Measurements from ENCODE around the gene ZFYVE19. TPM values are rescaled to one million over a fixed set of nuclear protein-coding genes. Genes with fewer than 3 reads are reported as not detected.

ZFYVE19 gene
- total and polyA plus RNA-seq, 2 experiments from 2014 or later: 8.5 to 22.7 TPM

DNA sequence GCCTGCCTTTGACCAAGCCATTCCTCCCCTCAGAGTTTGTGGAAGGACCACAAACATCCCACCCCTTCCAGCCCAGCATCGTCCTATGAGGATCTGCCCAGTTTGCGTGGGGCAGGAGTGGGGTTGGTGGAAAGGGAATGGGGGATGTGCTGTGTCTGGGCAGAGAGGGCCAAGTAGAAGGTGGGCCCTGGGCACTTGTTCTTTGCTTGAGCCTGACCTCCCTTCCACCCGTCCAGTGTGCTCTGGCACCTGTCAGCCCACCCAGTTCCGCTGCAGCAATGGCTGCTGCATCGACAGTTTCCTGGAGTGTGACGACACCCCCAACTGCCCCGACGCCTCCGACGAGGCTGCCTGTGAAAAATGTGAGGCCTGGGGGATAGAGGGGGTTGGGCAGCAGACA is 47.3 kb downstream of the ZFYVE19 start:
- Histone ChIP-seq H3K9me2 (ENCODE audit: insufficient read depth) (no peaks in the 10 kb centered on the region), H3K4me3 (no peak overlapping the region), H3K4me2 (no peak overlapping the region), H3K79me2 (replicated peaks; ENCODE audit: insufficient read depth) (peaks cover 28% of the 10 kb centered on the region), H4K20me1 (replicated peaks; ENCODE audit: insufficient read depth) (peaks cover 12% of the 10 kb centered on the region), H2AFZ (no peak overlapping the region), H3F3A (replicated peaks; ENCODE audit: low read depth) (peaks cover 12% of the 10 kb centered on the region), H3K27me3 (ENCODE audit: insufficient read depth) (no peaks in the 10 kb centered on the region), H3K4me1 (ENCODE audit: insufficient read depth) (no peaks in the 10 kb centered on the region), H3K36me3 (ENCODE audit: insufficient read depth) (peaks cover 11% of the 10 kb centered on the region), H3K27ac (ENCODE audit: low read depth) (no peak overlapping the region)
- Mint-ChIP-seq H3K36me3 (ENCODE audit: low read depth) (peaks cover 76% of the 10 kb centered on the region), H3K4me1 (peaks cover 18% of the 10 kb centered on the region), H3K4me3 (no peak overlapping the region), H3K27ac (no peak overlapping the region), H3K9me3 (no peaks in the 10 kb centered on the region), H3K27me3 (ENCODE audit: insufficient read depth, low read depth, poor library complexity) (peaks cover 11% of the 10 kb centered on the region)
- no peak for DNase-seq (ENCODE audit: low spot score)
- ATAC-seq: no peak
- TF ChIP-seq NANOG (IDR thresholded peaks at IDR 0.05; ENCODE audit: borderline replicate concordance) (no peak), EZH2phosphoT487 (IDR thresholded peaks at IDR 0.05; ENCODE audit: unreplicated experiment) (no peak), ZNF331 (CRISPR knock-in tag; IDR thresholded peaks at IDR 0.05; ENCODE audit: low read depth) (no peak), ETS1 (IDR thresholded peaks at IDR 0.05) (no peak), EZH2 (IDR thresholded peaks at IDR 0.05; ENCODE audit: low read depth, unreplicated experiment) (no peak), JUNB (IDR thresholded peaks at IDR 0.05; ENCODE audit: unreplicated experiment) (no peak), ZNF114 (CRISPR knock-in tag; IDR thresholded peaks at IDR 0.05) (no peak), POLR2AphosphoS5 (IDR thresholded peaks at IDR 0.05; ENCODE audit: low read depth) (no peak), CREB1 (CRISPR knock-in tag; IDR thresholded peaks at IDR 0.05; ENCODE audit: low read depth) (no peak), STAT1 (IDR thresholded peaks at IDR 0.05; ENCODE audit: unreplicated experiment) (no peak)
- TF ChIP-seq, protein P1, sequence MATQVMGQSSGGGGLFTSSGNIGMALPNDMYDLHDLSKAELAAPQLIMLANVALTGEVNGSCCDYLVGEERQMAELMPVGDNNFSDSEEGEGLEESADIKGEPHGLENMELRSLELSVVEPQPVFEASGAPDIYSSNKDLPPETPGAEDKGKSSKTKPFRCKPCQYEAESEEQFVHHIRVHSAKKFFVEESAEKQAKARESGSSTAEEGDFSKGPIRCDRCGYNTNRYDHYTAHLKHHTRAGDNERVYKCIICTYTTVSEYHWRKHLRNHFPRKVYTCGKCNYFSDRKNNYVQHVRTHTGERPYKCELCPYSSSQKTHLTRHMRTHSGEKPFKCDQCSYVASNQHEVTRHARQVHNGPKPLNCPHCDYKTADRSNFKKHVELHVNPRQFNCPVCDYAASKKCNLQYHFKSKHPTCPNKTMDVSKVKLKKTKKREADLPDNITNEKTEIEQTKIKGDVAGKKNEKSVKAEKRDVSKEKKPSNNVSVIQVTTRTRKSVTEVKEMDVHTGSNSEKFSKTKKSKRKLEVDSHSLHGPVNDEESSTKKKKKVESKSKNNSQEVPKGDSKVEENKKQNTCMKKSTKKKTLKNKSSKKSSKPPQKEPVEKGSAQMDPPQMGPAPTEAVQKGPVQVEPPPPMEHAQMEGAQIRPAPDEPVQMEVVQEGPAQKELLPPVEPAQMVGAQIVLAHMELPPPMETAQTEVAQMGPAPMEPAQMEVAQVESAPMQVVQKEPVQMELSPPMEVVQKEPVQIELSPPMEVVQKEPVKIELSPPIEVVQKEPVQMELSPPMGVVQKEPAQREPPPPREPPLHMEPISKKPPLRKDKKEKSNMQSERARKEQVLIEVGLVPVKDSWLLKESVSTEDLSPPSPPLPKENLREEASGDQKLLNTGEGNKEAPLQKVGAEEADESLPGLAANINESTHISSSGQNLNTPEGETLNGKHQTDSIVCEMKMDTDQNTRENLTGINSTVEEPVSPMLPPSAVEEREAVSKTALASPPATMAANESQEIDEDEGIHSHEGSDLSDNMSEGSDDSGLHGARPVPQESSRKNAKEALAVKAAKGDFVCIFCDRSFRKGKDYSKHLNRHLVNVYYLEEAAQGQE (IDR thresholded peaks at IDR 0.05; ENCODE audit: unreplicated experiment): no peak
- TF ChIP-seq, protein P2, sequence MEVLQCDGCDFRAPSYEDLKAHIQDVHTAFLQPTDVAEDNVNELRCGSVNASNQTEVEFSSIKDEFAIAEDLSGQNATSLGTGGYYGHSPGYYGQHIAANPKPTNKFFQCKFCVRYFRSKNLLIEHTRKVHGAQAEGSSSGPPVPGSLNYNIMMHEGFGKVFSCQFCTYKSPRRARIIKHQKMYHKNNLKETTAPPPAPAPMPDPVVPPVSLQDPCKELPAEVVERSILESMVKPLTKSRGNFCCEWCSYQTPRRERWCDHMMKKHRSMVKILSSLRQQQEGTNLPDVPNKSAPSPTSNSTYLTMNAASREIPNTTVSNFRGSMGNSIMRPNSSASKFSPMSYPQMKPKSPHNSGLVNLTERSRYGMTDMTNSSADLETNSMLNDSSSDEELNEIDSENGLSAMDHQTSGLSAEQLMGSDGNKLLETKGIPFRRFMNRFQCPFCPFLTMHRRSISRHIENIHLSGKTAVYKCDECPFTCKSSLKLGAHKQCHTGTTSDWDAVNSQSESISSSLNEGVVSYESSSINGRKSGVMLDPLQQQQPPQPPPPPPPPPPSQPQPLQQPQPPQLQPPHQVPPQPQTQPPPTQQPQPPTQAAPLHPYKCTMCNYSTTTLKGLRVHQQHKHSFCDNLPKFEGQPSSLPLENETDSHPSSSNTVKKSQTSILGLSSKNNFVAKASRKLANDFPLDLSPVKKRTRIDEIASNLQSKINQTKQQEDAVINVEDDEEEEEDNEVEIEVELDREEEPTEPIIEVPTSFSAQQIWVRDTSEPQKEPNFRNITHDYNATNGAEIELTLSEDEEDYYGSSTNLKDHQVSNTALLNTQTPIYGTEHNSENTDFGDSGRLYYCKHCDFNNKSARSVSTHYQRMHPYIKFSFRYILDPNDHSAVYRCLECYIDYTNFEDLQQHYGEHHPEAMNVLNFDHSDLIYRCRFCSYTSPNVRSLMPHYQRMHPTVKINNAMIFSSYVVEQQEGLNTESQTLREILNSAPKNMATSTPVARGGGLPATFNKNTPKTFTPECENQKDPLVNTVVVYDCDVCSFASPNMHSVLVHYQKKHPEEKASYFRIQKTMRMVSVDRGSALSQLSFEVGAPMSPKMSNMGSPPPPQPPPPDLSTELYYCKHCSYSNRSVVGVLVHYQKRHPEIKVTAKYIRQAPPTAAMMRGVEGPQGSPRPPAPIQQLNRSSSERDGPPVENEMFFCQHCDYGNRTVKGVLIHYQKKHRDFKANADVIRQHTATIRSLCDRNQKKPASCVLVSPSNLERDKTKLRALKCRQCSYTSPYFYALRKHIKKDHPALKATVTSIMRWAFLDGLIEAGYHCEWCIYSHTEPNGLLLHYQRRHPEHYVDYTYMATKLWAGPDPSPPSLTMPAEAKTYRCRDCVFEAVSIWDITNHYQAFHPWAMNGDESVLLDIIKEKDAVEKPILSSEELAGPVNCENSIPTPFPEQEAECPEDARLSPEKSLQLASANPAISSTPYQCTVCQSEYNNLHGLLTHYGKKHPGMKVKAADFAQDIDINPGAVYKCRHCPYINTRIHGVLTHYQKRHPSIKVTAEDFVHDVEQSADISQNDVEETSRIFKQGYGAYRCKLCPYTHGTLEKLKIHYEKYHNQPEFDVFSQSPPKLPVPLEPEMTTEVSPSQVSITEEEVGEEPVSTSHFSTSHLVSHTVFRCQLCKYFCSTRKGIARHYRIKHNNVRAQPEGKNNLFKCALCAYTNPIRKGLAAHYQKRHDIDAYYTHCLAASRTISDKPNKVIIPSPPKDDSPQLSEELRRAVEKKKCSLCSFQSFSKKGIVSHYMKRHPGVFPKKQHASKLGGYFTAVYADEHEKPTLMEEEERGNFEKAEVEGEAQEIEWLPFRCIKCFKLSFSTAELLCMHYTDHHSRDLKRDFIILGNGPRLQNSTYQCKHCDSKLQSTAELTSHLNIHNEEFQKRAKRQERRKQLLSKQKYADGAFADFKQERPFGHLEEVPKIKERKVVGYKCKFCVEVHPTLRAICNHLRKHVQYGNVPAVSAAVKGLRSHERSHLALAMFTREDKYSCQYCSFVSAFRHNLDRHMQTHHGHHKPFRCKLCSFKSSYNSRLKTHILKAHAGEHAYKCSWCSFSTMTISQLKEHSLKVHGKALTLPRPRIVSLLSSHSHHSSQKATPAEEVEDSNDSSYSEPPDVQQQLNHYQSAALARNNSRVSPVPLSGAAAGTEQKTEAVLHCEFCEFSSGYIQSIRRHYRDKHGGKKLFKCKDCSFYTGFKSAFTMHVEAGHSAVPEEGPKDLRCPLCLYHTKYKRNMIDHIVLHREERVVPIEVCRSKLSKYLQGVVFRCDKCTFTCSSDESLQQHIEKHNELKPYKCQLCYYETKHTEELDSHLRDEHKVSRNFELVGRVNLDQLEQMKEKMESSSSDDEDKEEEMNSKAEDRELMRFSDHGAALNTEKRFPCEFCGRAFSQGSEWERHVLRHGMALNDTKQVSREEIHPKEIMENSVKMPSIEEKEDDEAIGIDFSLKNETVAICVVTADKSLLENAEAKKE (CRISPR knock-in tag; IDR thresholded peaks at IDR 0.05): no peak
- TF ChIP-seq, protein P3, sequence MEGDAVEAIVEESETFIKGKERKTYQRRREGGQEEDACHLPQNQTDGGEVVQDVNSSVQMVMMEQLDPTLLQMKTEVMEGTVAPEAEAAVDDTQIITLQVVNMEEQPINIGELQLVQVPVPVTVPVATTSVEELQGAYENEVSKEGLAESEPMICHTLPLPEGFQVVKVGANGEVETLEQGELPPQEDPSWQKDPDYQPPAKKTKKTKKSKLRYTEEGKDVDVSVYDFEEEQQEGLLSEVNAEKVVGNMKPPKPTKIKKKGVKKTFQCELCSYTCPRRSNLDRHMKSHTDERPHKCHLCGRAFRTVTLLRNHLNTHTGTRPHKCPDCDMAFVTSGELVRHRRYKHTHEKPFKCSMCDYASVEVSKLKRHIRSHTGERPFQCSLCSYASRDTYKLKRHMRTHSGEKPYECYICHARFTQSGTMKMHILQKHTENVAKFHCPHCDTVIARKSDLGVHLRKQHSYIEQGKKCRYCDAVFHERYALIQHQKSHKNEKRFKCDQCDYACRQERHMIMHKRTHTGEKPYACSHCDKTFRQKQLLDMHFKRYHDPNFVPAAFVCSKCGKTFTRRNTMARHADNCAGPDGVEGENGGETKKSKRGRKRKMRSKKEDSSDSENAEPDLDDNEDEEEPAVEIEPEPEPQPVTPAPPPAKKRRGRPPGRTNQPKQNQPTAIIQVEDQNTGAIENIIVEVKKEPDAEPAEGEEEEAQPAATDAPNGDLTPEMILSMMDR (conservative IDR thresholded peaks at IDR 0.05; ENCODE audit: low read depth in 2 of 2): no peak
